Measurements from ENCODE around the gene RAD18. TPM values are rescaled to one million over a fixed set of nuclear protein-coding genes. Genes with fewer than 3 reads are reported as not detected.

RAD18 gene
- total RNA-seq, 2 donors from 2014 or later = 3.6 to 4.6 TPM

GRCh38 chr3:8909160-8909559 is 54.1 kb downstream of the RAD18 start:
- DNase-seq = no peak
- H3K9me3 ChIP-seq = no peaks in the 10 kb centered on the region
- H3K27me3 ChIP-seq = no peaks in the 10 kb centered on the region
- H3K4me3 ChIP-seq = no peak overlapping the region
- intact Hi-C loops (cut with DNase I) = no loop called here
- no peak overlapping the region for H3K27ac ChIP-seq
- WGBS, 2 donors = 91 to 93% methylated on average over 3 of the region's 3 CpGs
- H3K4me1 ChIP-seq = no peaks in the 10 kb centered on the region
- no peak for ATAC-seq
- TF ChIP-seq CTCF (IDR thresholded peaks at IDR 0.05) (no peak), POLR2A (IDR thresholded peaks at IDR 0.05) (no peak)
- H3K36me3 ChIP-seq (replicated peaks in 1 of 2; ENCODE audit: insufficient read depth in 1 of 2, low read depth in 2 of 2) = no peaks in the 10 kb centered on the region

- Histone ChIP-seq H3K4me1 (no peaks in the 10 kb centered on the region), H3K27ac (no peak overlapping the region), H3K27me3 (no peaks in the 10 kb centered on the region), H3K36me3 (replicated peaks in 1 of 2; ENCODE audit: insufficient read depth in 1 of 2, low read depth in 2 of 2) (no peaks in the 10 kb centered on the region), H3K9me3 (no peaks in the 10 kb centered on the region), H3K4me3 (no peak overlapping the region)
- intact Hi-C loops (cut with DNase I) = no loop called here
- TF ChIP-seq CTCF (IDR thresholded peaks at IDR 0.05) (no peak), POLR2A (IDR thresholded peaks at IDR 0.05) (no peak)
- DNase-seq (no peak), ATAC-seq (no peak)
- 94% methylated on average over 5 of the region's 5 CpGs for WGBS, 2 donors
Observed at GRCh38 chr3:8903191-8903590, 60.1 kb downstream of the RAD18 start.

GRCh38 chr3:8900869-8901268 is 62.4 kb downstream of the RAD18 start:
- Histone ChIP-seq H3K27me3 (no peaks in the 10 kb centered on the region), H3K9me3 (no peaks in the 10 kb centered on the region), H3K36me3 (replicated peaks in 1 of 2; ENCODE audit: insufficient read depth in 1 of 2, low read depth in 2 of 2) (no peaks in the 10 kb centered on the region), H3K4me1 (no peaks in the 10 kb centered on the region), H3K27ac (no peak overlapping the region), H3K4me3 (no peak overlapping the region)
- WGBS, 2 donors = 87 to 92% methylated on average over 3 of the region's 3 CpGs
- TF ChIP-seq CTCF (IDR thresholded peaks at IDR 0.05) (no peak), POLR2A (IDR thresholded peaks at IDR 0.05) (no peak)
- ATAC-seq = no peak
- DNase-seq = no peak
- intact Hi-C loops (cut with DNase I) = no loop called here

DNA sequence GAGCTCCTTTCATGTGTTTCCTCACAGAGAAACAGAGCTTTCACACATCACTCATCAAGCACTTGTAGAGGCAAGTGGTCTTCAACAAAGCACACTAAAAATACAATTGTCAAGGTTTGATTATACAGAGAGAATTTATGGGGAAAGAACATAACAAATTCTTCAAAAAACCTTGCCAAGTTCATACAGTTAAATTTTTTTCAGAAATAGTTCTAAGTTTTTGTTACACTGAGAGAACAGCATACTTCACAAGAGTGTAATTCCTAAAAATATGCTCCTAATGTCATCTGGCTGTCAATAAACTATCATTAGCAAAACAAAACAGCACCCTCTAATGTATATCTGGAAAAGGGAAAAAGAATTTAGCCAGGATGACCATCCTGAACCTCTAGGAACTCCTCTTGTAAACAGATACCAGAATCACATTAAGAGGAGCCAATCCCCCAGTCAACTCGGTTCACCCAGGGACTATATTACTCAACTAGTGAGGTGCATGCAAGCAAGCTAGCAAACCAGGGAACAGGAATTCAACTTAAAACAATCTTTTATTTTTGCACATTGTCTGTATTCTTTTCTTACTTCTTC is 63.3 kb downstream of the RAD18 start:
- Histone ChIP-seq H3K27ac (no peak overlapping the region), H3K4me3 (no peak overlapping the region), H3K4me1 (no peaks in the 10 kb centered on the region), H3K27me3 (no peaks in the 10 kb centered on the region), H3K9me3 (no peaks in the 10 kb centered on the region), H3K36me3 (replicated peaks in 1 of 2; ENCODE audit: insufficient read depth in 1 of 2, low read depth in 2 of 2) (no peaks in the 10 kb centered on the region)
- no peak for TF ChIP-seq POLR2A (IDR thresholded peaks at IDR 0.05)
- TF ChIP-seq CTCF (IDR thresholded peaks at IDR 0.05) = no peak
- 74 to 81% methylated on average over 1 of the region's 1 CpG for WGBS, 2 donors
- ATAC-seq = no peak
- intact Hi-C loops (cut with DNase I) = no loop called here
- DNase-seq = no peak

DNA sequence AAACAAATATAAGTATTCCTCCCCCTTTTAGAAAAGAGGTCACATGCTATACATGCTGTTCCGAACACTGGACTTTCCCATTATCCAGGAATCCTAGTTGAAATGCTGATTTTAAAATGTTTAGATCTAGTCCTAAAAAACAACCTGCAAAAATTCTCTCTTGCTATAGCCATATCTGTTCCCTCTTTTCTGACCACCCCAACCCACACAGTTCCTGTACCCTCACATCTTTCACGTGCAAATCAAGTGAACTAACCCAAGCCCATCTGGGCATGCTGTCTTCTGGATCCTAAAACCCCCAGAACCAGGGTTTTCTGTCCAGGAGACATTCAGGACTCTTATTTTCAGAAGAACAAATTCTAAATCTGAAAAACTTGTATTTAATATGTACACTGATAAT is 67.4 kb downstream of the RAD18 start:
- Histone ChIP-seq H3K4me3 (no peak overlapping the region), H3K36me3 (replicated peaks in 1 of 2; ENCODE audit: insufficient read depth in 1 of 2, low read depth in 2 of 2) (no peaks in the 10 kb centered on the region), H3K4me1 (no peaks in the 10 kb centered on the region), H3K27ac (no peak overlapping the region), H3K9me3 (no peaks in the 10 kb centered on the region), H3K27me3 (no peaks in the 10 kb centered on the region)
- intact Hi-C loops (cut with DNase I) = no loop called here
- ATAC-seq (no peak), DNase-seq (no peak)
- TF ChIP-seq CTCF (IDR thresholded peaks at IDR 0.05) (no peak), POLR2A (IDR thresholded peaks at IDR 0.05) (no peak)
- WGBS, 2 donors = 82 to 83% methylated on average over 2 of the region's 2 CpGs
